Stimulated activated CD8-positive, alpha-beta memory T cell treated with anti-CD3 and anti-CD28 coated beads, Interleukin-2, amount 100 ng/mL, for 1 hour (primary cell): ENCODE measurements around the gene PES1.
"Not testable (repeated sequence)": the region's sequence is repeated elsewhere in the genome, so short reads cannot be mapped to it uniquely, and the experiment has no call there.

ENCODE experiments used
- DNase-seq, 2 donors: peaks; one replicate each; pipeline ENCODE4 v3.0.0-alpha.2; 2020; ENCODE audit warnings: low read depth in 2 of 2

Gene PES1

DNA sequence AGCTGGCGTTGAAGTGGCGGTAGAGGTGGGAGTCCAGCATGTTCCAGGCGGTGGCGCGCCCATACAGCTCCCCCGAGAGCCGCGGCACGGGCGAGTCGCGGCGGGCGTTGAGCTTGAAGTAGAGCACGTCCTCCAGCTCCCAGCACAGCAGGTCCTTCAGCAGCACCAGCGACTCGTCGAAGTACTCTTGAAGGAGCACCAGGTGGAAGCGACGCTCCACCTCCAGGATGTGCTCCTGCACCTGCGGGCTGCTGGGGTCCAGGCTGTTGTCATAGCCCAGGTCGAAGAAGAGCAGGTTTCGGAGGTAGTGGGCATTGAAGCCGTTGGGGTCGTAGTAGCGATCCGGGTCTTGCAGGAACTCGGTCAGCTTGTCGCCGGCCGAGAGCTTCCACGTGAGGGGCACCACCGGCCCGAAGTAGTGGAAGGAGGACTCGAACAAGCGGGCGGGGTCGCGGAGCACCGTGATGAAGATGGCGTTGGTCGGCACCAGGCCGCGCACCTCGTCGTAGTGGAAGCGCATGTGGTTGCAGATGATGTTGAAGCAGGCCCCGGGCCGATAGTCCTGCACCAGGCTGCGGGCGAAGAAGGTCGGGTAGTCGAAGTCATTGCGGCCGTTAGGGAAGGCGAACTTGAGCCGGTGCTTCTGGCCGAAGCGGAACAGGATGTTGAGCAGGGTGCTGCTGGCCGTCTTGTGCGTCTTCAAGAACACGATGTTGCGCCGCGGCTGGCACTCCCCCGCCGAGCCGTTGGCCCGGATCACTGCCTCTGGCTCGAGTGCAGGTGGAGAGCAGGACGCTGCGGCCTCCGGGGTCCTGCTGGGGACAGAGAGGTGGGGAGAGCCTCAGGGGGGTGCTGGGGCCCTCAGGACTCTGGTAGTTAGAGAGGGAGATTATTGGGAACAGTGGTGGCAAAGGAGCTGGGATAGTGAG is 36.2 kb downstream of the PES1 start:
- DNase-seq: no peak

DNA sequence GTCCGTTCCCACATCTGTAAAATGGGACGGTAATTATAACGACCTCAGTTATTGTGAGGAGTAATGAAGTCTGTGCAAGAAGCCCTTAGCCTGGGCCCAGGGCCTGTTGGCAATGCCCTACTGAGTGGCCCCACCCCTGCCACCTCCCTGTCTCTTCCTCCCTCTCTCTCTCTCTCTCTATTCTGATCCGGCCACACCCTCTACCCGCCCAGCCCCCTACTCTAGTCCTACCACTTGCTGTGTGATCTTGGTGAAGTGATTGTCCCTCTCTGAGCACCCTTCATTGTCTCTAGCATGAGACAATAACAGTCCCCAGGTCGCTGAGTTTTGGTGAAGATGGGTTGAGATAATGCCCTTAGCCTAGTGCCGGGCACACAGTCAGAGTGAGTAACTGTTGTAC is 37.7 kb downstream of the PES1 start:
- no peak for DNase-seq

DNA sequence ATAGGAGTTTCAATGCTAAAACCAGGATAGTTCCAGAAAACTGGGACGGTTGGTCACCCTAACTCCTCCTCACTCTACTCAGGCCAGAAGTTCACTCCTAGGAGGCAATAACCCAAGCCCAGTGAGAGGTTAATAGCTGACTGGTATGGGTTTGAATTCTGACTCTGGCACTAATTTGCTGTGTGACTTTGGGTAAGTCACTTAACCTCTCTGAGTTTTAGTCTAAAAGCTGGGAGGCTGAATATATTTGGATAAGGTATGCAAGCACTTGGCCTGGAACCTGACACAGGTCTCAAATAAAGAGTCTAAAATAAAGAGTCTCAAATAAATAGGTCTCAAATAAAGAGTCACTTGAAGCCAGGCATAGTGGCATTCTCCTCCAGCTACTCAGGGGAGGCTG is 39.0 kb downstream of the PES1 start:
- DNase-seq: no peak

DNA sequence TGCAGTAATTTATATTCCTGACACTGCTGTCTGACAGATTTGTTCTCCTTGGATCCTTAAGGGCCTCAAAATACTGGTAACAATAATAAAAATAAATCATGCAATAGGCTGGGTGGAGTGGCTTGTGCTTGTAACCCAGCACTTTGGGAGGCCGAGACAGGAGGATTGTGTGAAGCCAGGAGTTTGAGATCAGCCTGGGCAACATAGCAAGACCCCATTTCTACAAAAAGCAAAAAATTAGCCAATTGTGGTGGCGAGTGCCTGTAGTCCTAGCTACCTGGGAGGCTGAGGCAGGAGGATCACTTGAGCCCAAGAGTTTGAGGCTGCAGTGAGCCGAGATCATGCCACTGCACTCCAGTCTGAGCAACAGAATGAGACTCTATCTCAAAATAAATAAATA is 39.9 kb downstream of the PES1 start:
- not testable (repeated sequence) for DNase-seq

DNA sequence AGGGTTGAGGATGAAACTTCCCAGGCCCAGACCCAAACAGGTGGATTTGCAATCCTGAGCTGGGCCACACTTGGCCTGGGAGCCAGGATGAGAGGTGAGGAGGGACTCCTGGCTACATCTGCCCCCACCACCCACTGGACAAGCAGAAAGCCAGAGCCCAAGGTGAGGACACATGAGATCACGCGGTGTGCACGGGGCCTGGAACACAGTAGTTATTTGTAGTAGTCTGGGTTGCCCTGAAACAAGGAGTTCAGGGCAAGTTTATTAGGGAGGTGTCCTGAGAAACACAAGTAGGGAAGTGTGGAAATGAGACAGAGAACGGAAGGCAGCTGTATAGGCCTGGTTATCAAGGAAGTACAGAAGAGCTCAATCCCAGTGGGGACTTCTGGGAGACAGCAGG is 44.5 kb downstream of the PES1 start:
- DNase-seq: no peak

DNA sequence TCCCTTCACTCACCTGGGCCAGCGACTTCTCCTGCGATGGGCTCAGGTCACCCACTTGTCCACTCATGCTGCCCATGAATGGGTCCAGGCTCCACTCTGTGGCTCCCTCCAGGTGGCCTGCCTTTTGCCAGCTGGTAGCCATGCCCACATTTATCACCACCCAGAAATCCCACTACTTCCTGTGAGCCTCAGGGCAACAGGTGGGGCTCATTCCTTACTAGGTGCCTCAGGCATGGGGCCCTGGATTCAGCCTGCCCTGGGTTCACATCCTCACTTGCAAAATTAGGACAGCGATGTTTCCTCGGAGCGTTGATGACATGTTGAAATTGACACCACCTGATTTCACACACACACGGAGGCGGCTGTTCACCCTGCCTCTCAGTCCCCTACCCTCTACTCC is 45.1 kb downstream of the PES1 start, which contains the start of gene SEC14L6:
SEC14L6 (minus strand) TSS at position 126 of the 400 bp plus-strand sequence; CDS start at position 67, 59 bp downstream.
- DNase-seq: no peak

DNA sequence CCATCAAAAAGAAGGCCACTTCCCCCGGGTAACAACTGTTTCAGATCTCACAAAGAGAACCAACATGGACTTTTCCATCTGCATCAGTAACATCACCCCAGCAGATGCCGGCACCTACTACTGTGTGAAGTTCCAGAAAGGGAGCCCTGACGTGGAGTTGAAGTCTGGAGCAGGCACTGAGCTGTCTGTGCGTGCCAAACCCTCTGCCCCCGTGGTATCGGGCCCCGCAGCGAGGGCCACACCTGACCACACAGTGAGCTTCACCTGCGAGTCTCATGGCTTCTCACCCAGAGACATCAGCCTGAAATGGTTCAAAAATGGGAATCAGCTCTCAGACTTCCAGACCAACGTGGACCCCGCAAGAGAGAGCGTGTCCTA is 48.9 kb downstream of the PES1 start:
- DNase-seq: no peak

DNA sequence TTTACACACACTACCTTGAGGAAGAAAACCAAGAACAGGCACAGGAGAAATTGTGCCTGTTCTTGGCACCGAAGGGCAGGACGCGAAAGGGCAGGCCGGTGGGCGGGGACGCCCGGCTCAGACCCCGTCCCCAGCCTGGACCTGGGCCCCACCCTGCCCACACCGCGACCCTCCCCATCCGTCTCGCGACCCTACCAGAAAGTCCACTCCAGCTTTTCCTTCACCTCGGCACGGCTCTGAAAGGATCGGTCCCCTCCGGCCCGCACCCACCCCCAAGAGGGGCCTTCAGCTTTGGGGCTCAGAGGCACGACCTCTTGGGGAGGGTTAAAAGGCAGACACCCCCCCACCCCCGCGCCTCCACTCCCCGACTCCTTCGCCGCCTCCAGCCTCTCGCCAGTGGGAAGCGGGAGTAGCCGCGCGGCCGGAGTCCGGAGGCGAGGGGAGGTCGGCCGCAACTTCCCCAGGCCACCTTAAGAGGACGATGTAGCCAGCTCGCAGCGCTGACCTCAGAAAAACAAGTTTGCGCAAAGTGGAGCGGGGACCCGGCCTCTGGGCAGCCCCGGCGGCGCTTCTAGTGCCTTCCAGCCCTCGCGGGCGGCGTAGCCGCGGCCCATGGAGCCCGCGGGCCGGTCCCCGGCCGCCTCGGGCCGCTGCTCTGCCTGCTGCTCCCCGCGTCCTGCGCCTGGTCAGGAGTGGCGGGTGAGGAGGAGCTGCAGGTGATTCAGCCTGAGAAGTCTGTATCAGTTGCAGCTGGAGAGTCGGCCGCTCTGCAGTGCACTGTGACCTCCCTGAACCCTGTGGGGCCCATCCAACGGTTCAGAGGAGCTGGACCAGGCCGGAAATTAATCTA is 49.5 kb downstream of the PES1 start:
- no peak for DNase-seq

DNA sequence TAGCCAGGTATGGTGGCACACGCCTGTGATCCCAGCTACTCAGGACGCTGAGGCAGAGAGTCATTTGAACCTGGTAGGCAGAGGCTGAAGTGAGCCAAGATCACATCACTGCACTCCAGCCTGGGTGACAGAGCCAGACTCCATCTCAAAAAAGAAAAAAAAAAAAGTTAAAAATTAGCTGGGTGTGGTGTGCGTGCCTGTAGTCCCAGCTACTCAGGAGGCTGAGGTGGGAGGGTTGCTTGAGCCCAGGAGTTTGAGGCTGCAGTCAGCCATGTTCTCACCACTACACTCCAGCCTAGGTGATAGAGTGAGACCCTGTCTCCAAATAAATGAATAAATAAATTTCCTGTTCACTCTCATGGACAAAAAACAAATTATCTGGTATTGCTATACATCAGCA is 50.2 kb downstream of the PES1 start:
- not testable (repeated sequence) for DNase-seq

DNA sequence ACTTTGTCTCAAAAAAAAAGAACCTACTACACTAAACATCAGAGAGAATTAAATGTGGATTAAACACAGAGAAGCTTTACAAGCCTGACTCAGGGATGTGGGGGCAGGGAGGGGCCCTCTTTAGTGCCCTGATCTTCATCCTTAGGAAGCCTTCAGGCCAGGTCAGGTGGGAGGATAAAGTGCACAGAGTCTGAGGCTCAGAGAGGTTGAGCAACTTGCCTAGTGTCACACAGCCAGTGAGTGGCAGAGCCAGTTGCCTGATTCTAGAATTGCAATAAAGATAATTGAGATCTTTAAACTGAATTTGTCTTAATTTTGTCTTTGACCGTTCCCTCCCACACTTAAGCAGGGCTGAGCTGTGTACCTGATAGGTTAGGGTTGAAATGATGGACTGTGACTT is 52.3 kb downstream of the PES1 start:
- DNase-seq: no peak

DNA sequence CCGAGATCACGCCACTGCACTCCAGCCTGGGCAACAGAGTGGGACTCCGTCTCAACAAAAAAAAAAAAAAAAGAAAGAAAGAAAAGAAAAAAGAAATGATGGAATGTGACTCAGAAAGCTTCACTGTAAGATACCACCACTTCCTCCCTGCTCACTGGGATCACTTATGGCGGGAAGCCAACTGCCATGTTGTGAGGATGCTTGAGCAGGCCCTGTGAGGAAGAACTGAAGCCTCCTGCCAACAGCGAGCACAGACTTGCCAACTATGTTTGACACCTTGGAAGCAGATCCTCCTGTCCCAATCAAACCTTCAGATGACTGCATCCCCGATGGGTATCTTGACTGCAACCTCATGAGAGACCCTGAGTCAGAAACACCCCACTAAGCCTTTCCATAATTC is 53.4 kb downstream of the PES1 start:
- DNase-seq: no peak

DNA sequence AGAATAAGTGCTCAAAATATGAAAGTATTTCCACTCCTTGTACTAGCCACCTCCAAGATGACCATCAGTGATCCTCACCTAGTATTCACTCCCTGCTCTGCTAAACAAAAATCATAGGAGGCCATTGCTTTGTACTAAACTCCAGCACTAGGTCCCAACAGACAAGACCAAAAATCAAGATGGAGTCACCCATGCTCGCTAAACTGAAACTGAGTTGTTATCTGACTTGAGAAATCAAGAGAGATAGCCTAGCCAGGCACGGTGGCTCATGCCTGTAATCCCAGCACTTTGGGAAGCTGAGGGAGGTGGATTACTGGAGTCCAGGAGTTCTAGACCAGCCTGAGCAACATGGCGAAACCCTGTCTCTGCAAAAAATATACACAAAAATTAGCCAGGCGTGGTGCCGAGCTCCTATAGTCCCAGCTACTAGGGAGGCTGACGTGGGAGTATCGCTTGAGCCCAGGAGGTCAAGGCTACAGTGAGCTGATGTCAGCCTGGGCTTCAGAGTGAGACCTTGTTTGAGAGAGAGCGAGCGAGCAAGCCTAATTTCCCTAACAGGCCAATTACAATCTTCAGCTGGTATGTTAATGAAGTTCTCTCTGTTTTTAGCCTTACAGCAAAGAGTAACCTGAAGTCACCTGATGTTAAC is 54.5 kb downstream of the PES1 start:
- no peak for DNase-seq

DNA sequence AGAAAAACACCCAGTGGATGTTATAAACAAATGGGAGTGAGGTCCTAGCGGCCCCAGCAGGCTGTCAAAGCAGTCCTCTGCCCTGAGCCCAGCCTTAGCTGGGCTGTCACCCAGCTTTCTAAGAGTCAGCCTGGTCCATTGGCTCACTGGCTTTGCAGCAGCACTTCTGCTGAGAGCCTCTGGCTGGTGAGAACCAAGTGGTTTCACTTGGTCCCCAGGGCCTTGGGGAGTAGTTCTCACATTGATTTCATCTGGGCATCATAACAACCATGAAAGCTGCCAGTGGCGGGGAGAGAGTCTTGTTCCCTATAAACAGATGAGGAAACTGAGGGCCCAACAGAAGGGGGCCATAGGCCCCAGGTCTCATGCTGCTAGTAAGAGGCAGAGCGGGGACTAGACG is 56.5 kb downstream of the PES1 start:
- no peak for DNase-seq

DNA sequence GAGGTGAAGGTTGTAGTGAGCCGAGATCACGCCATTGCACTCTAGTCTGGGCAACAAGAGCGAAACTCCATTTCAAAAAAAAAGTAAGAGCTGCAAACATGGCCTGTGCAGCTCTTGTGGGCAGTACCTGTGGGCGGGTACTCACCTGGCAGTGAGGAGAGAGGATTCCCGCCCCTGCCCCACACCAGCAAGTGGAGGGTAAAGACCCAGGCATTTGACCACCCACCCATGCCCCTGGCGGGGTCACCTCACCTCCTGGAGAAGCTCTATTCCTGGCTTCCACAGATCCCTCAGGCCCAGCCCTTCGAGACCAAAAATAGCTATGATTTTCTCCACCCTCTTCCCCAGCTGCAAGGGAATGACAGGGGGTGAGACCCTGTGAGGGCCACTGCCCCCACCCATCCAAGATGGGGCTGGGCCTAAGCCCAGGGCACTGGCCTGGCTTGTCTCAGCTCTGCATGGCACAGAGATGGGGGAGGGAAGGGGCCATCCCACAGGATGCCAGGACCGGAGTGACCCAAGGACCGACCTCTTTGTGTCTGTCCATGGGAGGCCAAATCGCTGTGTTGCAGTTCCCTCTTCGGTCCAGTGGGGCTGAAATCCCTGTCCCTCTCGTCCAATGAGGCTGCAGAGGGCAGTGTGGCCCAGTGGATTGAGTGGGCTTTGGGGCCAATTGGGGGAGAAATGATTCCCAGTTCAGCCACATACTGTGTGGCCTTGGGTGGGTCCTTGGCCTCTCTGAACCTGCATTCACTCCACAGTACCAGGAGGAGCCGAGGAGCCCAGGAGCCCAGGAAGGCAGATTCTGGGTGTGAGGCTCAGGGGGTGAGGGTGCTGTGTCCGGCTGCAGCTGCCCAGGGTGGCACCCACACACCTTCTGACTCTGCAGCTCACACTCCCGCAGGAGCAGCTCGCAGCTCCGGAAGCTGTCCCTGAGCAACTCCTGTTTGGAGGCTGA is 59.8 kb downstream of the PES1 start:
- no peak for DNase-seq

DNA sequence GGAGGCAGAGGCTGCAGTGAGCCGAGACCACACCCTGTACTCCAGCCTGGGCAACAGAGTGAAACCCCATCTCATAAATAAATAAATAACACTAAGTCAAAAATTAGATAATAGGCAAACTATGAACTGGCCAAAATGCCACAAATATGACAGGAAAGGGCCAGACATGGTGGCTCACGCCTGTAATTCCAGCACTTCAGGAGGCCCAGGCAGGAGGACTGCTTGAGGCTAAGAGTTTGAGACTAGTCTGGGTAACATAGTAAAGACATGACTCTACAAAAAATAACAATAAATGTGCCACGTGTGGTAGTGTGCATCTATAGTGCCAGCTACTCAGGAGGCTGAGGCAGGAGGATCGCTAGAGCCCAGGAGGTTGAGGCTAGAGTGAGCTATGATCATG is 65.1 kb downstream of the PES1 start:
- DNase-seq: no peak
